H9 (cell line): ENCODE data around the gene KIF26B. TPM values are rescaled to one million over a fixed set of nuclear protein-coding genes. Genes with fewer than 3 reads are reported as not detected.

Experiments used
- DNase-seq: peaks from one replicate; pipeline ENCODE4 v3.0.0-alpha.2; 2017
- H2AFZ ChIP-seq: one replicate; pipeline ENCODE4 v1.6.1; 2013; ENCODE audit warnings: mild to moderate bottlenecking, low read length, control low read depth, moderate library complexity
- H2AK5ac ChIP-seq: 2 replicates; pipeline ENCODE4 v1.6.1; 2013; ENCODE audit warnings: low read length, control low read depth, mixed read lengths; ENCODE audit not compliant: insufficient read length
- H2BK120ac ChIP-seq: one replicate; pipeline ENCODE4 v1.6.1; 2013; ENCODE audit warnings: low read depth, mild to moderate bottlenecking, low read length, control low read depth, inconsistent platforms; ENCODE audit not compliant: poor library complexity, severe bottlenecking
- H2BK12ac ChIP-seq: 2 replicates; pipeline ENCODE4 v1.6.1; 2013; ENCODE audit warnings: low read length, control low read depth, mixed read lengths, low read depth; ENCODE audit not compliant: insufficient read length
- H2BK15ac ChIP-seq: 2 replicates; pipeline ENCODE4 v1.6.1; 2013; ENCODE audit warnings: low read depth, low read length, control low read depth
- H2BK20ac ChIP-seq: one replicate; pipeline ENCODE4 v1.6.1; 2013; ENCODE audit warnings: low read depth, mild to moderate bottlenecking, low read length, control low read depth, inconsistent platforms; ENCODE audit not compliant: poor library complexity, severe bottlenecking
- H2BK5ac ChIP-seq: 2 replicates; pipeline ENCODE4 v1.6.1; 2013; ENCODE audit warnings: low read length, control low read depth, mixed read lengths; ENCODE audit not compliant: insufficient read length
- H3K14ac ChIP-seq: 2 replicates; pipeline ENCODE4 v1.6.1; 2013; ENCODE audit warnings: low read length, control low read depth; ENCODE audit not compliant: insufficient read depth
- H3K18ac ChIP-seq: 2 replicates; pipeline ENCODE4 v1.6.1; 2013; ENCODE audit warnings: low read depth, mild to moderate bottlenecking, mixed read lengths, low read length, control low read depth; ENCODE audit not compliant: insufficient read length
- H3K23ac ChIP-seq: 2 replicates; pipeline ENCODE4 v1.6.1; 2013; ENCODE audit warnings: low read length, control low read depth, mixed read lengths, low read depth; ENCODE audit not compliant: insufficient read length
- H3K23me2 ChIP-seq: 2 replicates; pipeline ENCODE4 v1.6.1; 2013; ENCODE audit warnings: low read depth, mild to moderate bottlenecking, mixed read lengths, low read length, control low read depth; ENCODE audit not compliant: insufficient read length, poor library complexity, severe bottlenecking
- H3K27ac ChIP-seq: 2 replicates; pipeline ENCODE4 v1.5.1; 2013; ENCODE audit warnings: low read length, control low read depth, mixed read lengths, low read depth; ENCODE audit not compliant: insufficient read length
- H3K27me3 ChIP-seq: 2 replicates; pipeline ENCODE4 v1.6.1; 2013; ENCODE audit warnings: low read length, control low read depth, inconsistent platforms; ENCODE audit not compliant: insufficient read depth
- H3K4ac ChIP-seq: 2 replicates; pipeline ENCODE4 v1.6.1; 2013; ENCODE audit warnings: low read depth, mild to moderate bottlenecking, control low read depth, inconsistent platforms, low read length, moderate library complexity
- H3K4me1 ChIP-seq: 2 replicates; pipeline ENCODE4 v1.6.1; 2013; ENCODE audit warnings: low read length, control low read depth, inconsistent platforms; ENCODE audit not compliant: insufficient read depth
- H3K4me2 ChIP-seq: 2 replicates; pipeline ENCODE4 v1.6.1; 2013; ENCODE audit warnings: low read length, control low read depth, mixed read lengths; ENCODE audit not compliant: insufficient read length, insufficient read depth
- H3K56ac ChIP-seq: 2 replicates; pipeline ENCODE4 v1.6.1; 2013; ENCODE audit warnings: low read depth, mild to moderate bottlenecking, mixed read lengths, low read length, control low read depth; ENCODE audit not compliant: insufficient read length
- H3K79me1 ChIP-seq: 2 replicates; pipeline ENCODE4 v1.6.1; 2013; ENCODE audit warnings: low read depth, mild to moderate bottlenecking, moderate library complexity, low read length, control low read depth, inconsistent platforms; ENCODE audit not compliant: insufficient read depth, poor library complexity, severe bottlenecking
- H3K79me2 ChIP-seq: 2 replicates; pipeline ENCODE4 v1.6.1; 2013; ENCODE audit warnings: low read length, control low read depth, inconsistent platforms; ENCODE audit not compliant: insufficient read depth
- H3K9ac ChIP-seq: 2 replicates; pipeline ENCODE4 v1.6.1; 2013; ENCODE audit warnings: low read length, control low read depth, mixed read lengths; ENCODE audit not compliant: insufficient read length; ENCODE audit errors: extremely low read depth
- H3K9me3 ChIP-seq: one replicate; pipeline ENCODE4 v1.6.1; 2013; ENCODE audit warnings: low read depth, low read length, inconsistent platforms; ENCODE audit not compliant: control insufficient read depth
- H3T11ph ChIP-seq: one replicate; pipeline ENCODE4 v1.6.1; 2013; ENCODE audit warnings: mild to moderate bottlenecking, low read length, control low read depth, inconsistent platforms
- H4K20me1 ChIP-seq: one replicate; pipeline ENCODE4 v1.6.1; 2013; ENCODE audit not compliant: control insufficient read depth, insufficient read length, insufficient read depth
- H4K5ac ChIP-seq: 2 replicates; pipeline ENCODE4 v1.6.1; 2013; ENCODE audit warnings: low read depth, mild to moderate bottlenecking, mixed read lengths, low read length, control low read depth; ENCODE audit not compliant: insufficient read length
- H4K8ac ChIP-seq: replicated peaks from 2 replicates; pipeline ENCODE4 v1.6.1; 2013; ENCODE audit warnings: low read length, control low read depth, mixed read lengths, low read depth; ENCODE audit not compliant: insufficient read length
- H4K91ac ChIP-seq: 2 replicates; pipeline ENCODE4 v1.6.1; 2013; ENCODE audit warnings: low read depth, mild to moderate bottlenecking, moderate library complexity, mixed read lengths, low read length, control low read depth; ENCODE audit not compliant: insufficient read length
- H3K27ac Mint-ChIP-seq, 3 experiments: 2 replicates in 2 of 3; 3 replicates in 1 of 3; pipeline ENCODE4 v1.8.0; 2020 to 2021; ENCODE audit warnings: mixed read lengths in 3 of 3, mild to moderate bottlenecking in 1 of 3, moderate library complexity in 1 of 3
- H3K27me3 Mint-ChIP-seq: 2 replicates; pipeline ENCODE4 v1.8.0; 2021; ENCODE audit warnings: low read depth, mild to moderate bottlenecking, moderate library complexity, mixed read lengths
- H3K36me3 Mint-ChIP-seq, 3 experiments: 2 replicates in 2 of 3; 3 replicates in 1 of 3; pipeline ENCODE4 v1.8.0; 2020 to 2021; ENCODE audit warnings: low read depth in 3 of 3, mixed read lengths in 3 of 3; ENCODE audit not compliant: insufficient read depth in 1 of 3
- H3K4me1 Mint-ChIP-seq, 2 experiments: 2 replicates each; pipeline ENCODE4 v1.8.0; 2020; ENCODE audit warnings: mixed read lengths in 2 of 2
- H3K4me3 Mint-ChIP-seq, 2 experiments: 2 replicates in 1 of 2; 3 replicates in 1 of 2; pipeline ENCODE4 v1.8.0; 2020 to 2021; ENCODE audit warnings: mild to moderate bottlenecking in 2 of 2, mixed read lengths in 2 of 2, moderate library complexity in 1 of 2
- H3K9me3 Mint-ChIP-seq, 2 experiments: 2 replicates in 1 of 2; 3 replicates in 1 of 2; pipeline ENCODE4 v1.8.0; 2020; ENCODE audit warnings: mild to moderate bottlenecking in 2 of 2, mixed read lengths in 2 of 2, moderate library complexity in 1 of 2
- CTCF ChIP-seq: fragments of 200-600 bp; sonication (generic); conservative IDR thresholded peaks from 3 replicates; pipeline ENCODE4 v1.8.0; 2021; ENCODE audit warnings: antibody characterized with exemption, mild to moderate bottlenecking
- WGBS: extraction: QIAGEN DNeasy Blood & Tissue Kit; methylation state at CpG from one replicate; pipeline ENCODE4 v1.1.7; 2013; ENCODE audit warnings: missing lambda C conversion rate, low lambda C conversion rate, mixed read lengths; ENCODE audit not compliant: insufficient read length; ENCODE audit errors: extremely low coverage; 5-methylcytosine and 5-hydroxymethylcytosine counted together
- total RNA-seq: library from RNA; stranded (reverse); gene quantifications from 2 replicates; pipeline ENCODE4 v1.2.1, GENCODE V29; 2021

The KIF26B gene
- total RNA-seq, 1 experiment from 2014 or later = 0.13 TPM

DNA sequence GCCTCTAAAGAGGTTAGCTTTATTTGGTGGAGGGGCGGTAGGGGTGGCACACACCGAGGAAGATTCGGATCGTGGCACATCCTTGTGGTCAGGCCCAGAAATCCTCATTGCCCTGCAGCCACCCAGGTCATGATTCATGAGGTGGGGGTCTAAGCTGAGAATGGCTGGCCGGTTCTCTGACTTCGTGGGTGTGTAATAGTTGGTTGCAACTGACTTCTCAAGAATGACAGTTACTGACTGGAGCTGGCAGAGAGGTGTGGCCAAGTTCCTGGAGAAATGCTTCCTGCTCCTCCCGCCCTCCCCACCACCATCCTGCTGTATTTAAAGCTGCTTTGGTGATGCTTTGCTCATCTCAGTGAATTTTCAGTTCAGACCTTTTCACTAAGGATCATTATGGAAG is 198.6 kb downstream of the KIF26B start:
- Histone ChIP-seq H2BK120ac (no peak overlapping the region), H3K79me1 (no peaks in the 10 kb centered on the region), H4K5ac (no peak overlapping the region), H3K14ac (no peak overlapping the region), H3K4ac (no peak overlapping the region), H3K18ac (no peak overlapping the region), H3K4me1 (no peaks in the 10 kb centered on the region), H4K91ac (no peak overlapping the region), H3K4me2 (no peak overlapping the region), H3K27ac (no peak overlapping the region), H4K8ac (no peak overlapping the region), H3K56ac (no peak overlapping the region), H2BK5ac (no peak overlapping the region), H3K9me3 (no peaks in the 10 kb centered on the region), H2BK15ac (no peak overlapping the region), H4K20me1 (peaks cover 2% of the 10 kb centered on the region), H2BK12ac (no peak overlapping the region), H3T11ph (no peak overlapping the region), H3K23me2 (no peaks in the 10 kb centered on the region), H2BK20ac (no peak overlapping the region), H3K27me3 (no peaks in the 10 kb centered on the region), H2AK5ac (no peak overlapping the region), H2AFZ (no peak overlapping the region), H3K9ac (no peak overlapping the region), H3K79me2 (no peaks in the 10 kb centered on the region), H3K23ac (no peak overlapping the region)
- Mint-ChIP-seq H3K27me3 (peaks cover 4% of the 10 kb centered on the region; the same call in 1 of the 2 replicates), H3K36me3 (no peaks in the 10 kb centered on the region), H3K4me1 (no peaks in the 10 kb centered on the region), H3K27ac (no peak overlapping the region; a peak in 1 of 7 replicates), H3K9me3 (no peaks in the 10 kb centered on the region), H3K4me3 (no peak overlapping the region)
- no peak for DNase-seq
- no CpG with 5 or more reads among the region's 7 CpGs for WGBS
- TF ChIP-seq CTCF = no peak
